Measurements from ENCODE around the gene SRGAP1.

DNA sequence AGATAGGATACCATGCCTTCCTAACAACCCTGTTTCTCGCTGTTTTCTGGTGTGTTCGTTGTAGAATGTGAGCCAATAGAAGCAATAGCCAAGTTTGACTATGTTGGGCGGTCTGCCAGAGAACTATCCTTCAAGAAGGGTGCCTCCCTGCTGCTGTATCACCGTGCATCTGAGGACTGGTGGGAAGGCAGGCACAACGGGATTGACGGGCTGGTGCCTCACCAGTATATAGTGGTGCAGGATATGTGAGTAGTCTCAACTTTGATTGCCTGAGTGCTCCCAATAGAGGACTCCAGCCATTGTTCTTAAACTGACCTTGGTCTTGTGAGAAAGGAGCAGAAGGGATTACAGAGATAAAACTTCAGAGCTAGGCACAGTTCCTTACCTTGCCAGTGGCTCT lies 281.4 kb downstream of the SRGAP1 start:
- TF ChIP-seq POLR2AphosphoS5 (IDR thresholded peaks at IDR 0.05) = no peak
- TF ChIP-seq POLR2A (IDR thresholded peaks at IDR 0.05) = no peak
- TF ChIP-seq EP300 (IDR thresholded peaks at IDR 0.05) = no peak
- TF ChIP-seq, protein P1, sequence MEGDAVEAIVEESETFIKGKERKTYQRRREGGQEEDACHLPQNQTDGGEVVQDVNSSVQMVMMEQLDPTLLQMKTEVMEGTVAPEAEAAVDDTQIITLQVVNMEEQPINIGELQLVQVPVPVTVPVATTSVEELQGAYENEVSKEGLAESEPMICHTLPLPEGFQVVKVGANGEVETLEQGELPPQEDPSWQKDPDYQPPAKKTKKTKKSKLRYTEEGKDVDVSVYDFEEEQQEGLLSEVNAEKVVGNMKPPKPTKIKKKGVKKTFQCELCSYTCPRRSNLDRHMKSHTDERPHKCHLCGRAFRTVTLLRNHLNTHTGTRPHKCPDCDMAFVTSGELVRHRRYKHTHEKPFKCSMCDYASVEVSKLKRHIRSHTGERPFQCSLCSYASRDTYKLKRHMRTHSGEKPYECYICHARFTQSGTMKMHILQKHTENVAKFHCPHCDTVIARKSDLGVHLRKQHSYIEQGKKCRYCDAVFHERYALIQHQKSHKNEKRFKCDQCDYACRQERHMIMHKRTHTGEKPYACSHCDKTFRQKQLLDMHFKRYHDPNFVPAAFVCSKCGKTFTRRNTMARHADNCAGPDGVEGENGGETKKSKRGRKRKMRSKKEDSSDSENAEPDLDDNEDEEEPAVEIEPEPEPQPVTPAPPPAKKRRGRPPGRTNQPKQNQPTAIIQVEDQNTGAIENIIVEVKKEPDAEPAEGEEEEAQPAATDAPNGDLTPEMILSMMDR (IDR thresholded peaks at IDR 0.05) = no peak

All from upper lobe of left lung (tissue), 4 donors.